Transverse colon (tissue), 4 donors: ENCODE results near the gene RABEP2. TPM values are rescaled to one million over a fixed set of nuclear protein-coding genes. Genes with fewer than 3 reads are reported as not detected.

Experiments
- DNase-seq: peaks from one replicate; pipeline ENCODE4 v3.0.0-alpha.2; 2019
- H3K27ac ChIP-seq, 4 donors: fragments of 200-600 bp; sonication (generic); 2 replicates each; pipeline ENCODE4 v1.5.1; 2016 to 2018; ENCODE audit warnings: inconsistent platforms in 4 of 4
- H3K27me3 ChIP-seq: fragments of 200-600 bp; sonication (generic); 2 replicates; pipeline ENCODE4 v1.5.1; 2017; ENCODE audit warnings: inconsistent platforms
- H3K36me3 ChIP-seq, 4 donors: fragments of 200-600 bp; sonication (generic); 2 replicates each; pipeline ENCODE4 v1.5.1; 2017 to 2019; ENCODE audit warnings: inconsistent platforms in 4 of 4
- H3K4me1 ChIP-seq, 4 donors: fragments of 200-600 bp; sonication (generic); 2 replicates each; pipeline ENCODE4 v1.5.1; 2017 to 2020; ENCODE audit warnings: inconsistent platforms in 4 of 4
- H3K4me3 ChIP-seq, 4 donors: fragments of 200-600 bp; sonication (generic); 1 replicate in 1 of 4; 2 replicates in 3 of 4; pipeline versions ENCODE4 v1.5.1 to v1.6.1; 2017 to 2019; ENCODE audit warnings: inconsistent platforms in 4 of 4
- H3K9me3 ChIP-seq, 2 donors: fragments of 200-600 bp; sonication (generic); 2 replicates each; pipeline ENCODE4 v1.5.1; 2017 to 2019; ENCODE audit warnings: inconsistent platforms in 2 of 2
- EP300 ChIP-seq: sonication (generic); formaldehyde crosslinking; IDR thresholded peaks from one replicate; pipeline ENCODE4 v1.6.1; 2017; ENCODE audit warnings: antibody characterized with exemption, low read depth
- POLR2A ChIP-seq: fragments of 450-650 bp; IDR thresholded peaks from one replicate; pipeline ENCODE4 v1.6.1; 2016; ENCODE audit warnings: antibody characterized with exemption, mild to moderate bottlenecking, moderate library complexity
- POLR2AphosphoS5 ChIP-seq, 3 donors: sonication (generic); formaldehyde crosslinking; IDR thresholded peaks; one replicate each; pipeline ENCODE4 v1.6.1; 2016; ENCODE audit warnings: antibody characterized with exemption in 3 of 3
- WGBS, 2 donors: methylation state at CpG; one replicate each; pipeline ENCODE4 v1.1.5; 2018; ENCODE audit warnings: low coverage in 1 of 2; 5-methylcytosine and 5-hydroxymethylcytosine counted together
- in situ Hi-C, 4 donors: fragments of 200-750 bp; cut with MboI; loops; one replicate each; pipeline versions ENCODE4 v1.15.0 to v1.15.1; 2017; ENCODE audit warnings: low sequenced_read_pairs in 3 of 4, low pct_ligation_motif_present in 1 of 4, low pct_unique_long_range_greater_than_20kb in 1 of 4
- intact Hi-C: fragments of 100-400 bp; cut with DNase I; formaldehyde crosslinking; loops from one replicate; pipeline ENCODE4 v1.15.1; 2023; ENCODE audit warnings: low total_unique reads
- total RNA-seq, 4 donors: library from RNA; depleted of rRNA; stranded (reverse); fragments of >200 nt; gene quantifications; one replicate each; pipeline ENCODE4 v1.1.0, GENCODE V29; 2016
- TF ChIP-seq, protein P1 (sequence below), 5 experiments: fragments of 200-600 bp in 3 of 5; fragments of 450-650 bp in 2 of 5; sonication (generic) in 3 of 5; IDR thresholded peaks; 1 replicate in 2 of 5; 2 replicates in 3 of 5; pipeline ENCODE4 v1.5.1; 2016 to 2017; ENCODE audit warnings: antibody characterized with exemption in 5 of 5, inconsistent platforms in 3 of 5, mild to moderate bottlenecking in 2 of 5, moderate library complexity in 1 of 5

RABEP2 gene
- total RNA-seq, 4 donors from 2014 or later: 57.1 to 182 (median 130) TPM

- peaks cover 9% of the 10 kb centered on the region for H3K27me3 ChIP-seq
- TF ChIP-seq POLR2A: no peak
- peaks cover 5 to 17% (median 13%) of the 10 kb centered on the region in 4 donors for H3K4me1 ChIP-seq
- no peaks in the 10 kb centered on the region for H3K36me3 ChIP-seq
- no peak overlapping the region for H3K27ac ChIP-seq
- 67 to 100% methylated on average over 2 to 4 of the region's 4 CpGs for WGBS, 2 donors
- intact Hi-C loops: no loop called here
- no peak overlapping the region for H3K4me3 ChIP-seq
- no peaks in the 10 kb centered on the region for H3K9me3 ChIP-seq
- in situ Hi-C loops: no loop called here
- DNase-seq: no peak
These were observed 44.1 kb downstream of the RABEP2 start for GRCh38 chr16:28880955-28881354.

DNA sequence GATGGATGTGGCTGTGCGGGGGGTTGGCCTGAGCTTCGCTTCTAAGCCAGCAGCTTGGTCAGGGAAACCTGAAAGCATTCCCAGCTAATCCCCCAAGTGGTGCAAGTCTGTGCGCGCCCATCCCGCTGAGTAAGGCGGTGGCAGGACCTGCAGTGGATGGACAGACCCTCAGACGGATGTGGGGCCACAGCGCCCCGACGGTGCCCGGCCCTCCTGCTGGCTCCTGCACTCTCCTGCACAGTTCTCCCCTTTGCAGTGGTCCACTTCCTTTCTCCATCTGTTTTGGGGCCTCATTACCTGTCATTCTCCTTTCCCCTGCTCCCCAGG lies 44.5 kb downstream of the RABEP2 start:
- peaks cover 9% of the 10 kb centered on the region for H3K27me3 ChIP-seq
- intact Hi-C loops: no loop called here
- H3K9me3 ChIP-seq: no peaks in the 10 kb centered on the region
- peak overlapping the region in 1 of 4 donors; percentile 63 for H3K4me3 ChIP-seq
- no peaks in the 10 kb centered on the region for H3K36me3 ChIP-seq
- in situ Hi-C loops: no loop called here
- TF ChIP-seq, protein P1, sequence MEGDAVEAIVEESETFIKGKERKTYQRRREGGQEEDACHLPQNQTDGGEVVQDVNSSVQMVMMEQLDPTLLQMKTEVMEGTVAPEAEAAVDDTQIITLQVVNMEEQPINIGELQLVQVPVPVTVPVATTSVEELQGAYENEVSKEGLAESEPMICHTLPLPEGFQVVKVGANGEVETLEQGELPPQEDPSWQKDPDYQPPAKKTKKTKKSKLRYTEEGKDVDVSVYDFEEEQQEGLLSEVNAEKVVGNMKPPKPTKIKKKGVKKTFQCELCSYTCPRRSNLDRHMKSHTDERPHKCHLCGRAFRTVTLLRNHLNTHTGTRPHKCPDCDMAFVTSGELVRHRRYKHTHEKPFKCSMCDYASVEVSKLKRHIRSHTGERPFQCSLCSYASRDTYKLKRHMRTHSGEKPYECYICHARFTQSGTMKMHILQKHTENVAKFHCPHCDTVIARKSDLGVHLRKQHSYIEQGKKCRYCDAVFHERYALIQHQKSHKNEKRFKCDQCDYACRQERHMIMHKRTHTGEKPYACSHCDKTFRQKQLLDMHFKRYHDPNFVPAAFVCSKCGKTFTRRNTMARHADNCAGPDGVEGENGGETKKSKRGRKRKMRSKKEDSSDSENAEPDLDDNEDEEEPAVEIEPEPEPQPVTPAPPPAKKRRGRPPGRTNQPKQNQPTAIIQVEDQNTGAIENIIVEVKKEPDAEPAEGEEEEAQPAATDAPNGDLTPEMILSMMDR (IDR thresholded peaks at IDR 0.05): no peak
- TF ChIP-seq POLR2AphosphoS5 (IDR thresholded peaks at IDR 0.05) (no peak), EP300 (no peak), POLR2A (no peak)
- WGBS, 2 donors: 54% methylated on average over 11 of the region's 11 CpGs; no CpG with 5 or more reads in 1 of the 2 donors
- peaks cover 5 to 17% (median 13%) of the 10 kb centered on the region in 4 donors for H3K4me1 ChIP-seq
- no peak overlapping the region for H3K27ac ChIP-seq
- no peak for DNase-seq

GRCh38 chr16:28879841-28880588 lies 45.0 kb downstream of the RABEP2 start:
- no peaks in the 10 kb centered on the region for H3K9me3 ChIP-seq
- H3K27ac ChIP-seq: peak overlapping the region in 3 of 4 donors; percentile 24 to 45 (median 34)
- WGBS, 2 donors: 5% methylated on average over 45 of the region's 66 CpGs; no CpG with 5 or more reads in 1 of the 2 donors
- H3K4me3 ChIP-seq: peak overlapping the region; percentile 51 to 69 (median 58)
- peak; percentile 90 for DNase-seq
- in situ Hi-C loops (no loop called here), intact Hi-C loops (loop anchor here (2.0 kb wide), 1 partner anchor 55 kb away; no protein-coding TSS in a partner anchor)
- no peaks in the 10 kb centered on the region for H3K36me3 ChIP-seq
- peaks cover 5 to 17% (median 13%) of the 10 kb centered on the region in 4 donors for H3K4me1 ChIP-seq
- H3K27me3 ChIP-seq: peaks cover 9% of the 10 kb centered on the region
- no peak for TF ChIP-seq POLR2A
- TF ChIP-seq, protein P1 (IDR thresholded peaks at IDR 0.05): peak in 4 of 5 experiments; percentile 28 to 56 (median 38)

DNA sequence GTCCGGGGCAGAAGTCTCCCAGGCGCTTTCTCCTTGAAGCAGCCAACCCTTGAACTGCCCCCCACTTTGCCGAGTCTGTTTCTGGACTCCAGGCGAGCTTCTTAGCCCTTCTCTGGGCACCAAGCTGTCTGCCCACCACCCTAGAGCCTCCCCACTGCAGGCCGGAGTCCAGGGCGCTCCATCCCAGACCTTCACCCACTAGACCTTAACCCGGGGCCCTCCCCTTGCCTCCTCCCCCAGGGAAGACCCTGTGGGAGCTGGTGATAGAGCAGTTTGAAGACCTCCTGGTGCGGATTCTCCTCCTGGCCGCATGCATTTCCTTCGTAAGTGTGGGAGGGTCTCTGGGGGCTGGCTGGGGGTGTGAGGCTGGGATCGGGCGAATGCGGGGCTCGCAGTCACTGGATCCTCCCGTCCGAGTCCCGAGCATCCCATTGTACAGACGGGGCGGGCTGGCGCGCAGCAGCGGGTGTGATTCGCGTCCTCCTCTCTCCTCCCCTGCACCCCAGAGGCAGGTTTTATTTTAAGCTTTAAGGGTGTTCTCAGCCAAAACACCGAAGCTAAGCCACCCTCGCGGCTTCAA lies 45.7 kb downstream of the RABEP2 start:
- H3K27me3 ChIP-seq: peaks cover 9% of the 10 kb centered on the region
- WGBS, 2 donors: 1% methylated on average over 16 of the region's 27 CpGs; no CpG with 5 or more reads in 1 of the 2 donors
- intact Hi-C loops: loop anchor here (2.0 kb wide), 1 partner anchor 55 kb away; no protein-coding TSS in a partner anchor
- peak; percentile 22 for DNase-seq
- no peaks in the 10 kb centered on the region for H3K36me3 ChIP-seq
- H3K27ac ChIP-seq: peak overlapping the region in 3 of 4 donors; percentile 24 to 45 (median 34)
- H3K4me1 ChIP-seq: peaks cover 5 to 17% (median 13%) of the 10 kb centered on the region in 4 donors
- peak overlapping the region; percentile 51 to 69 (median 58) for H3K4me3 ChIP-seq
- in situ Hi-C loops: no loop called here
- no peaks in the 10 kb centered on the region for H3K9me3 ChIP-seq
- TF ChIP-seq, protein P1 (IDR thresholded peaks at IDR 0.05): no peak
- TF ChIP-seq POLR2A (no peak), EP300 (no peak), POLR2AphosphoS5 (IDR thresholded peaks at IDR 0.05) (no peak)
